Peyer's patch (tissue), 4 donors: ENCODE results near the gene ANKLE2.

Experiments
- POLR2A ChIP-seq, 2 donors: fragments of 450-650 bp; IDR thresholded peaks; one replicate each; pipeline ENCODE4 v1.5.1; 2017; ENCODE audit warnings: antibody characterized with exemption in 2 of 2, mild to moderate bottlenecking in 2 of 2, moderate library complexity in 2 of 2
- TF ChIP-seq, protein P1 (sequence below), 6 experiments: fragments of 450-650 bp in 4 of 6; fragments of 200-600 bp in 2 of 6; sonication (generic) in 1 of 6; IDR thresholded peaks; one replicate each; pipeline ENCODE4 v1.5.1; 2017 to 2019; ENCODE audit warnings: antibody characterized with exemption in 6 of 6, mild to moderate bottlenecking in 3 of 6, moderate library complexity in 1 of 6

DNA sequence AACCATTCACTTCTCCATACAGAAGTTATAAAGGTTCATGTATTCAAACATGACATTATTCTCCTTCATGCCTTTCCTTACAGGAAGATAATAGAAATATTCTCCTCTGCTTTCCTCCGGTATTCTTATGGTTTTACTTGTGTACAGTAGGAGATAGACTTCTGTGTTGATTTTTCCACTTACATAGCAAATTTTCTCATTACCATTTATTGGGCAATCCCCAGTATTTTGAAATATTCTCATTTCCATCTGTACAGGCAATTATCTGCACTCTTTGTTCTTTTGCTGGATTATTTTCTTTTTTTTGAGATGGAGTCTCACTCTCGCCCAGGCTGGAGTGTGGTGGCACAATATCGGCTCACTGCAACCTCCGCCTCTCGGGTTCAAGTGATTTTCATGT lies 63.3 kb downstream of the ANKLE2 start:
- TF ChIP-seq, protein P1, sequence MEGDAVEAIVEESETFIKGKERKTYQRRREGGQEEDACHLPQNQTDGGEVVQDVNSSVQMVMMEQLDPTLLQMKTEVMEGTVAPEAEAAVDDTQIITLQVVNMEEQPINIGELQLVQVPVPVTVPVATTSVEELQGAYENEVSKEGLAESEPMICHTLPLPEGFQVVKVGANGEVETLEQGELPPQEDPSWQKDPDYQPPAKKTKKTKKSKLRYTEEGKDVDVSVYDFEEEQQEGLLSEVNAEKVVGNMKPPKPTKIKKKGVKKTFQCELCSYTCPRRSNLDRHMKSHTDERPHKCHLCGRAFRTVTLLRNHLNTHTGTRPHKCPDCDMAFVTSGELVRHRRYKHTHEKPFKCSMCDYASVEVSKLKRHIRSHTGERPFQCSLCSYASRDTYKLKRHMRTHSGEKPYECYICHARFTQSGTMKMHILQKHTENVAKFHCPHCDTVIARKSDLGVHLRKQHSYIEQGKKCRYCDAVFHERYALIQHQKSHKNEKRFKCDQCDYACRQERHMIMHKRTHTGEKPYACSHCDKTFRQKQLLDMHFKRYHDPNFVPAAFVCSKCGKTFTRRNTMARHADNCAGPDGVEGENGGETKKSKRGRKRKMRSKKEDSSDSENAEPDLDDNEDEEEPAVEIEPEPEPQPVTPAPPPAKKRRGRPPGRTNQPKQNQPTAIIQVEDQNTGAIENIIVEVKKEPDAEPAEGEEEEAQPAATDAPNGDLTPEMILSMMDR (IDR thresholded peaks at IDR 0.05): no peak
- no peak for TF ChIP-seq POLR2A (IDR thresholded peaks at IDR 0.05)
